Adrenal gland (tissue), 5 donors: ENCODE data around the gene TSKU.

Experiments
- CTCF ChIP-seq, 6 experiments: fragments of 450-650 bp in 4 of 6; fragments of 200-600 bp in 2 of 6; sonication (generic) in 1 of 6; IDR thresholded peaks; 1 replicate in 5 of 6; 2 replicates in 1 of 6; pipeline versions ENCODE4 v1.5.1 to v1.8.0; 2016 to 2021; ENCODE audit warnings: antibody characterized with exemption in 6 of 6, mild to moderate bottlenecking in 2 of 6, moderate library complexity in 1 of 6
- POLR2A ChIP-seq, 2 donors: fragments of 450-650 bp; IDR thresholded peaks; one replicate each; pipeline ENCODE4 v1.6.1; 2017; ENCODE audit warnings: antibody characterized with exemption in 2 of 2, mild to moderate bottlenecking in 2 of 2, moderate library complexity in 1 of 2
- donor health status: DM: no; HTN: no; CAD: no.

GRCh38 chr11:76745561-76746207, 37.5 kb upstream of the TSKU start:
- TF ChIP-seq CTCF (IDR thresholded peaks at IDR 0.05) (no peak), POLR2A (IDR thresholded peaks at IDR 0.05) (no peak)
